Upper lobe of left lung (tissue), 6 donors: ENCODE results near the gene BLTP3A. TPM values are rescaled to one million over a fixed set of nuclear protein-coding genes. Genes with fewer than 3 reads are reported as not detected.

Experiments used
- ATAC-seq, 2 donors: fragments of 200-7000 bp; cut with Tn5 transposase; one replicate each; pipeline ENCODE4 v1.9.1; 2022; ENCODE audit warnings: mild to moderate bottlenecking in 2 of 2, moderate library complexity in 2 of 2; ENCODE audit not compliant: low FRiP score in 2 of 2
- DNase-seq, 2 donors: peaks; one replicate each; pipeline ENCODE4 v3.0.0-alpha.2; 2019 to 2020
- H3K27ac ChIP-seq, 4 donors: fragments of 200-600 bp; sonication (generic); one replicate each; pipeline ENCODE4 v1.5.1; 2016 to 2019
- H3K27me3 ChIP-seq, 4 donors: fragments of 200-600 bp; sonication (generic); one replicate each; pipeline ENCODE4 v1.5.1; 2017 to 2019
- H3K36me3 ChIP-seq, 4 donors: fragments of 200-600 bp; sonication (generic); one replicate each; pipeline ENCODE4 v1.5.1; 2016 to 2019
- H3K4me1 ChIP-seq, 4 donors: fragments of 200-600 bp; sonication (generic); one replicate each; pipeline ENCODE4 v1.5.1; 2018 to 2019
- H3K4me3 ChIP-seq, 4 donors: fragments of 200-600 bp; sonication (generic); one replicate each; pipeline ENCODE4 v1.5.1; 2017 to 2019; ENCODE audit warnings: mild to moderate bottlenecking in 2 of 4, moderate library complexity in 1 of 4
- H3K9me3 ChIP-seq, 4 donors: fragments of 200-600 bp; sonication (generic); one replicate each; pipeline ENCODE4 v1.5.1; 2018 to 2019
- CTCF ChIP-seq, 6 experiments: fragments of 450-650 bp in 4 of 6; fragments of 200-600 bp in 2 of 6; sonication (generic) in 2 of 6; IDR thresholded peaks; one replicate each; pipeline ENCODE4 v1.5.1; 2016 to 2019; ENCODE audit warnings: antibody characterized with exemption in 6 of 6
- EP300 ChIP-seq, 4 donors: sonication (generic); formaldehyde crosslinking; IDR thresholded peaks; one replicate each; pipeline ENCODE4 v1.5.1; 2017; ENCODE audit warnings: antibody characterized with exemption in 4 of 4, control low read depth in 2 of 4
- POLR2A ChIP-seq, 4 donors: fragments of 450-650 bp; IDR thresholded peaks; one replicate each; pipeline ENCODE4 v1.5.1; 2016 to 2017; ENCODE audit warnings: antibody characterized with exemption in 4 of 4, mild to moderate bottlenecking in 2 of 4
- POLR2AphosphoS5 ChIP-seq, 2 donors: sonication (generic); formaldehyde crosslinking; IDR thresholded peaks; one replicate each; pipeline ENCODE4 v1.5.1; 2017; ENCODE audit warnings: antibody characterized with exemption in 2 of 2
- WGBS, 2 donors: methylation state at CpG; one replicate each; pipeline ENCODE4 v1.1.5; 2017 to 2018; 5-methylcytosine and 5-hydroxymethylcytosine counted together
- small RNA-seq, 4 donors: library from RNA; depleted of rRNA; stranded (forward); fragments of <200 nt; gene quantifications; one replicate each; pipeline ENCODE3, GENCODE V24; 2016
- total RNA-seq, 6 donors: library from RNA; depleted of rRNA in 4 of 6; stranded (reverse); fragments of >200 nt in 4 of 6; gene quantifications; one replicate each; pipeline versions ENCODE4 v1.1.0 to v1.2.1, GENCODE V29; 2016 to 2021
- donor health status: DM: no; HTN: no; CAD: no; lungs with moderate emphysema.
- donor health status: DM: no; HTN: yes; CAD: no; lungs with severe emphysema.

Gene BLTP3A
- total RNA-seq, 6 donors from 2014 or later = 10.5 to 23.0 (median 17.9) TPM

- peaks cover 0 to 6% (median 0%) of the 10 kb centered on the region in 4 donors for H3K4me1 ChIP-seq
- no peak for TF ChIP-seq EP300 (IDR thresholded peaks at IDR 0.05)
- TF ChIP-seq POLR2AphosphoS5 (IDR thresholded peaks at IDR 0.05) = no peak
- TF ChIP-seq POLR2A (IDR thresholded peaks at IDR 0.05) = no peak
- TF ChIP-seq CTCF (IDR thresholded peaks at IDR 0.05) = no peak
- WGBS, 2 donors = 96 to 97% methylated on average over 13 to 15 of the region's 15 CpGs
- DNase-seq (peak in 1 of 2 donors; percentile 48), ATAC-seq (peak in 1 of 2 donors; percentile 19)
- peaks cover 6 to 29% (median 15%) of the 10 kb centered on the region in 4 donors for H3K36me3 ChIP-seq
- H3K9me3 ChIP-seq = no peaks in the 10 kb centered on the region
- H3K27ac ChIP-seq = no peak overlapping the region
- no peaks in the 10 kb centered on the region for H3K27me3 ChIP-seq
- H3K4me3 ChIP-seq = no peak overlapping the region
These were observed 47.9 kb downstream of the BLTP3A start for GRCh38 chr6:34839666-34840352.

Small RNAs within 50 kb of the gene (small RNA-seq; reads per million reads assigned to genes)
- gene RF00019 = 0 reads per million in 4 donors

Other genes with a start within 250 kb of the BLTP3A start
- gene SPDEF, start 235.8 kb upstream of the BLTP3A start, total RNA-seq = 1 to 10 TPM in 5 of 6 donors, under 1 TPM in 1; 0.61 to 5.2 (median 3.8) TPM
- gene ILRUN, start 95.3 kb upstream of the BLTP3A start, total RNA-seq = 100 to 1,000 TPM in 2 of 6 donors, 10 to 100 TPM in 4; 50.3 to 111 (median 93.6) TPM
- 10 to 100 TPM; 19.9 to 76.0 (median 43.8) TPM for gene SNRPC, start 34.6 kb upstream of the BLTP3A start, total RNA-seq
- gene TAF11, start 96.0 kb downstream of the BLTP3A start, total RNA-seq = 10 to 100 TPM; 15.4 to 35.6 (median 19.3) TPM
- 10 to 100 TPM; 47.2 to 85.3 (median 53.5) TPM for gene ANKS1A, start 97.2 kb downstream of the BLTP3A start, total RNA-seq